SKM-1 treated with dmso at 0.1 percent for 144 hours (cell line): ENCODE measurements around the gene UTP20.

Source experiments
- DNase-seq: peaks from one replicate; lab custom pipeline; 2025; ENCODE audit not compliant: unreplicated experiment; lab: John Stamatoyannopoulos, UW

The UTP20 gene

DNA sequence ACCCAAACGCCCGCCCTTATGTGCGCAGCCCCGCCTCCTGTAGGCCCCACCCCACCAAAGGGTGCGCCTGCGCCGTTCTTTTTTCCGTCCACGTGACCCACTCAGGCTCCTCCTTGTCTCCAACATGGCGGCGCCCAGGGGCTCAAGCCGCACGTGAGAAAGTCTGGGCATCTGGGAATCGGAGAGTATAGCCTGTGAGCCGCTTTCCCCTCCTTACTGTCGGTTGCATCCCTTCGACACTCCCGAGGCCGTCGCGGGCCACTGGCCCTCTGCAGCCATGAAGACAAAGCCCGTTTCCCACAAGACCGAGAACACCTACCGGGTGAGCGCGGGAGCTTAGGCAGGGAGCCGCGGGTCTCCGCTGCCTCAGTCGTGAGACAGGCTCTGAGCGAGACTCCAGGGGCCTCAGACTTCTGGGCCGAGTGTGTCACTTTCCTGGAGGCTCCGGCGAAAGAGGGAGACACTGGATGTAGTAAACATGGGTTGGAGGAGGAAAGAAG, at the start of gene UTP20:
Gene UTP20 (plus strand): TSS at position 100 of the 500 bp plus-strand sequence. CDS start 178 bp downstream, at position 278.
- DNase-seq = peak; percentile 45

DNA sequence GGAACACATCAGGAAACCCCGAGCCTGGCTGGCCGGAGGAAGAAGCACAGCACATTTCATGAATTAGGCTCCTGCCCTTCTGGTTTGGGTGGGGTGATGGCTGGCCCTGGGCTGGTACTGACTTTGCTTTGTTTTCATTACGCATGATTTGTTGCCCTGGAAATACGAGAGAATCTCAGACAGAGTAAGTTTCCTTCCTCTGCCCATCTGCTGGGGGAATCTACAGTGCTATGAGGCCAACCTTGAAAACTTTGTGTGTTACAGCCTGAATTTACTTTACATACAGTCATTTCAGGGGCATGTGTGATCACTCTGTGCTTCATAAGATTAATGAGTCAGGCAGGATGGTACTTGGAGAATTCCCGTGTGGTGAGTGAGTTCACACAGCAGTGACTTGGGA, 49.4 kb upstream of the UTP20 start:
- no peak for DNase-seq

DNA sequence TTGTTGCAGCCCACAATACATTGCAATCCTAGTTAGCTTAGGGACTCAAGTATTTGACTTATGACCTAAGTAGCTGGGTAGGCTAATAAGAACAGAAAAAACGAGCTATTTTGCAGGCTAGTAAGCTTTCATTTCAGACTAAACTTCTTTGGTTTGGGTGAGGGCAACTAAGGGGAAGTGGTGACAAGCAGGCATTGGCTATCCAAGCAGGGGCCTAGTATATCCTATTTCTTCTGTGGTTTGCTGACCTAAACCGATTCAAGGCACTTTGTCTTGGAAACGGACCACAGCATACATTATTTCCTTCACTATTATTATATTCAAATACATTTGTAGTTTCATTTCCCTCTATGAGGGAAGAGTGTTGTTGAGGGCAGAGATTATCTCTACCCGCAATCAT, 48.3 kb upstream of the UTP20 start:
- DNase-seq = no peak

DNA sequence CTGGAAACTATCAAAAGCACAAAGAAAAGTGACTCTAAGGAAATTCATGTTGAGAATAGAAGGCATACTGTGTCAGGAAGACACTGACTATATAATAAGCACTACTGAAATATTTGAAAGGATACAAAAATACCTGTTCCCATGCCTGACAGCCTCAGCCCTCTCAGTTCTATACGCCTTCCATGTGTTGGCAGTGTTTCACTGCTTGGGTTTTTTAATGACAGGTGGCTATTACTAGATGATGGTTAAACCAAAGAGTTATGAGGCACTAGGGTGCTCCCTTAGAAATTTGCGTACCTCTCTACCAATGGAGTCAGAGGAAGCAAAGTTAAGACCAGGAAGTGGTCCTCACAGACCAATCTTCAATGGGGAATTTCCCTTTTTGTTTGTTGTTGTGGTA, 44.2 kb upstream of the UTP20 start:
- DNase-seq = no peak

DNA sequence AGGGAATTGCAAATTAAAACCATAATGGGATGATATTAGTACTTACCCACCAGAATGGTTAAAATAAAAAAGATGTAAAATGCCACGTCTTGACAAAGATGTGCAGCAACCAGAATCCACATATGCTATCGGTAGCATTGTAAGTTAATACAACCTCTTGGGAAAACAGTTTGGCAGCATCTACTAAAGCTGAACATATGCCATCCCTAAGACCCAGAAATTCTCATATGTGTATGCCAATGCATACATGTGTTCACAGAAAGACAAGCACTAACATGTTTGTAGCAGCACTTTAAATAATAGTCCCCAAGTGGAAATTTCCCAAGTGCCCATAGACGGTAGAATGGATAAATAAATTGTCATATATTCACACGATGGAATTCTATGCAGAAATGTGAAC, 41.6 kb upstream of the UTP20 start:
- DNase-seq = no peak

DNA sequence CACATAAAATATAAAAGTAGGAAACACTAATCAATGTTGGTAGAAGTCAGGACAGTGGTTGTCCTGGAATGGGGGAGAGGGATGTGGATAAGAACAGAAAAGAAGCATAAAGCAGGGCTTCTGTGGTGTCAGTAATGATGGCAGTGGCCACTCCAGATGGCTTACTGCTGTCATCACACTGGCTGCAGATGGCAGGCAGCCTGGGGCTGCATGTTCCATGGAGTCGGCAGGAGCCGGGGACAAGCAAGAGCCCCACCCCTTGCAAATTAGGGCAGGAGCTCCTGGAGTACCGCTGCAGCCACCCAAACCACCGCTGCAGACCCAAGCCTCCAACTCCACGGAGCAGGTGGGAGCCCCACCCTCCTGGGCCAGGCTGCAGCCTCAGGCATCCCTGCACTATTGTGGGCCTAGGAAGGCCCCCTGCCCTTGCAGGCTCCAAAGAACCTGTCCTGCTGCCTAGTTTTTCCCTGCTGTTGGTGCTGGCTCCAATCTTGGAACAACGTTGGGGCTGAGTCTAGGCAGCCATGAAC, 41.0 kb upstream of the UTP20 start:
- DNase-seq = no peak

DNA sequence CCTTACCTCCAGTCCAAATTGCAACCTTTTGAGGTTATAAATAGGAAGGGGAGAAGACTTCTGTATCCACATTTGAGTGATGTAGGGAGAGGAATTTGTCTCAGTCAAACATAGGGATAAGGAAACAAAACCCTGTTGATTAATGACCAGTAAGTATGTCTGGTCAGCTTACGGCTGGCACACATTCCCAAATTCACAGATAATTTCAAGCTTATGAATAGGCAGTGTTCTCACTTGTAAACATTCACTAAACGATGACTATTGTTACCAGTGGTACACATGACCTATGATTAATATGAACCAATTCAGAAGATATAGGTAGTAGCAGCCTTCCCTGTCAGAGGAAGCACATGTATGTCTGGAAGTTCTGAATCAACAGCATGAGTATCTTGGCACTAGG, 36.8 kb upstream of the UTP20 start:
- DNase-seq = no peak

DNA sequence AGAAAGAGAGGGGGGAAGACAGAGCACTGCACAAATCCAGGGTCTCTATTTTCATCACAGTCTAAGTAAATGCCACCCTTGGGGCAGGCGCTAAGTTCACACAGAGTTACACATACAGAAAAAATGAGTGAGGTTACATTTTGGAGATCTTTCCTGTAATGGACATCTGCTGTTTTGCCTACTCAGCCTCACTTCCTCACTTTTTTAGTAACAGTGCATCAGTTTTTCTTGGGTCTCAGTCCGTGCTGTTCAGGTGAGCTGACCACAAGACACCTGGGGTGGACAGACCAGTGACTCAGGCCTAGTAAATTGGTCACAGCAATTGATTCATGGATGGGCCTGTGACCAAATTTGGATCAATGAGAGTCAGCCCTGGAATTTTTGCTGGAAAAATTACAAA, 36.3 kb upstream of the UTP20 start:
- DNase-seq = no peak

DNA sequence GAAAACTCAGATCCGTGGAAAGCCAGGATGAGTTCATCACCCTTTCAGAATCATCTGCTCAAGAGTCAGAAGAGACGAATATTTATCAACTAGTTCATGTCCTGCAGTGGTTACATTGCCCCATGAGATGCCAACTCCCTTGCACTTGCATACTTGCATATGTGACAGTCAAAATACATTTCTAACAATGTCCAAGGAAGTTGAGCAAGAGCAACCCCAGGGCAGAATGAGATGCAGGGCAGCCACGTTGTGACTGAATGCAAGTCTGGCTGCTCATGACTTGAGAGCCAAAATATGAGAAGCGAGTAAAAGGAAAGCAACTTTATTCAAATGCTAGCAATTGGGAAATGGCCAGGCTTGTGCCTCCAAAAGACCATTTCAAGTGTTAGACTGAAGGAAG, 23.6 kb upstream of the UTP20 start:
- DNase-seq = no peak

DNA sequence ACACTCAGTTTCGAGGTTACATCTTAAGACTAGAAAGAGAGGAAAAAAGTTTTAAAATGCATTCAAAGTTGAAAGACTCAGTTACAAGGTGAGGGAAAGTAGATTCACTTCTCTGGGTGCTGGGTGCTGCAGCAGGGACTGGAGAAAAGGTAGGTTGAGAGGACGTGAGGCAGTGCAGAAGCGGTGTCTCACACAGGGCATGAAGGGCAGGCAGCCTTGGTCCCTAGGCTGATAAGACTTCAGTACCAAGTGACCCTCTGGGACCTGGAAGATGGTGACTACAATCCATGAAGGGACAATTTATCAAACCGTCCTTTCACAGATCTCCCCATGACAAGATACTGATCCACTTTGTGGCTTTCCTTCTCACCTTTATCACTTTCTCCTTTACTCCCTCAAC, 22.5 kb upstream of the UTP20 start:
- DNase-seq = no peak

DNA sequence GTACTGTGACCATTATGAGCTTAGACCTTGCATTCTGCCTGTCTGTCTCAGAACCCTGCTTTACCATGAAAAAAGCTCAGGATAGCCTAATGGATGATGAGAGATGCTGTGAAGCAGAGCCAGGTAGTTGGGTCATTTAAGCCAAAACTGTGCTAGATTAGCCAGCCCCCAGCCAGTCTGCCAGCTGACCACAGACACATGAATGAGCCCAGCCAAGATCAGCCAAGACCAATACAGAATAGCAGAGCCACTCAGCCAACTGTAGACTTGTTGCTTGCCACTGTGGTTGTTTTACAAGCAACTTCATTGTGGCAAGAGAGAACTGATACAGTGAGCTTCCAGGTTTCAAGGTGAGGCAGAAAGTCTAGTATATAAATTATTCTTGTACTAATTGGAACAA, 12.8 kb upstream of the UTP20 start:
- DNase-seq = no peak

DNA sequence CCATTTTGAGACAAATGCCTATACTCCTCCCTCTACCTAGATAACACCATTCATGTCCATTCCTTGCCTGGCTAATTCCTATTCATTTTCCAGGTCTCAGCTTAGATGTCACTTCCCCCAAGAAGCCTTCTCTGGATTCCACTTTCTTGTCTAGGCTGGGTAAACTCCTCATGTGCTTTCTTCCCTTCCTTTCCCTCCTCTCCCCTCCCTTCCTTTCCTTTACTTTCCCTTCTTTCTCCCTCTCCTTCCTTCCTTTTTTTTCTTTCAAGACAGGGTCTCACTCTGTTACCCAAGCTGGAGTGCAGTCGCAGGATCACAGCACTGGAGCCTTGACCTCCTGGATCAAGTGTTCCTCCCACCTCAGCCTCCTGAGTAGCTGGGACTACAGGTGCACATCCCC, 3.5 kb upstream of the UTP20 start:
- DNase-seq = no peak

DNA sequence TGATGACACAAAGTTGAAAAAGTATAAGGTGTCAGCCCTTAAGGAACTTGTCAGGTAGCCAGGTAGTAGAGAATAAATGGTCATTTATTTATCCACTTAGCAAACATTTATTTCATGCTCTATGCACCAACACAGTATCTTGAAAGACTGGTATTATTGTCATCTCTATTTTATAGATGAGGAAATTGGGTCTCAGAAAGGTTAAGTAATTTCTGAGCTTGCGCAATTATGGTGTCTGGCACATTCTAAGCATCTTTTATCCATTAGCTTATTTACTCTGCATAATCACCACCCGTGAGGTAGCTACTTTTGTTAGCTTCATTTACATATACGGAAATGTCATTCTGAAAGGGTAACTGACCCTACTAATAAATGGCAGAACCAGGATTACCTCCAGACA, 2.5 kb upstream of the UTP20 start:
- no peak for DNase-seq

DNA sequence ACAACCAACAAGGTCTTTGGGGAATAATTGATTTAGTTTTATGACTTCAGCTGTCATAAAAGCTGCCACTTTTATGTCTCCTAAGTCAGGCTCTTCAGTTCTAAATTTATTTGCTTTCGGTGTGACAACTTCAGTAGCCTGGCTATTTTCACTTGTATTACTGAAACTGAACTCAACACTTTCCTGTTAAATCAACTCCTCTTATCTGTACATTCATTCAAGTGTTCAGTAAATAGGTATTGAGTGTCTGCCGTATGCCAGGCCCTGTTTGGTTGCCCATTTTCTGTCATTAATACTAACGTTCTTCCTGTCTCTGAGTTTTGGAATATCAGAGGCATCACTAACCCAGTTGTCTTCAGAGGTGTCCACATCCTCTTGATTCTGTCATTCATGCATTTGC, 7.5 kb downstream of the UTP20 start:
- no peak for DNase-seq

DNA sequence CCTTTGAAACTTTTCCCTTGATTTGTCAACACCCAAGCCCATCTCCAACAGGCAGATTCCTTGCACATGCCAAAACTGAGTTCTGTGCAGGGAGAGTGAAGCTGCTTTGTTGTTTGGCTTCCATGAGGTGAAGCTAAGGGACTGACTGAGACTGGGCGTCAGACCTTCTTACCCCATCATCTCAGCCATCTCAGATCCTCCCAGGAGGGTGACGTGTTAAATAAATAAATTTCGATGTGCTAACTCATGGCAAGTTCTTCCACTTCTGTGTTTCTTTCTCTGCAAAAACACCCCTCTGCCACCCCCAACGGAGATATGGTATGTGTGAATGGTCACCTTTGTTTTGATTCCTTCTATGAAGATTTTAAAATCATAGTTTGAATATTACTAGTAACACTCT, 17.8 kb downstream of the UTP20 start:
- DNase-seq = no peak

DNA sequence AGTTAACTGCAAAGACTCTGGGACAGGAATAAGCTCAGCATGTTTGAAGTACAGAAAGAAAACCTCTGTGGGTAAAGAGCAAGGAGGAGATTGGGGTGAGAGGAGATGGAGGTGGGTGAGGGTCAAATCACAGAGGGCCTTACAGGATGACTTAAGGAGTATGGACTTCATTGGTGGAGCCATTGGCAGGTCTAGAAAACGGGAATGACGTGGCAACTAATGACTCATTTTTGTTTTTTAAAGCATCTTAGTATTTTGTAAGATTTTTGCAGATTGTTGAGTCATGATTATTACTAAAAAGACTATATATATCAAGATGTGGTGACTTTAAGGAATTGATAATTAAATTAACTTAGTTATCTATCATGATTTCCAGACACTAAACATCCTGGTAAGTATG, 18.5 kb downstream of the UTP20 start:
- no peak for DNase-seq

DNA sequence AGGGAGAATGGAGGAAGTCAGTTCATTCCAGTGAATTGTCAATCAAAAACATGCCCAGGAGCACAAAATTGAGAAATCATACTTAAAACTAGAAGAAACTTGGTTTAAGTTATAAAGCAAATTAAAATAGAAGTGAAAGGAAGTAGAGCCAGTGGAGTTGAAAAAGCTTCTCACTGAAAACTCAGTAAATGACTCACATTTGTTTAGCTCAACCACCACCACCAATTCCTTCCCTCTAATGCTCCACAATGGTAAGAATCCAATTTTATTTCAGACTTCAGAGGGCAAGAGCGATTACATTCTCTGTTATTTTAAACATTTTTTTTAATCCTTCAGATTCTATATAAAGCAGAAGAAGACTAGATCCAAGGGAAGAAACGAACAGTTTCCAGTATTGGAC, 19.4 kb downstream of the UTP20 start:
- no peak for DNase-seq

DNA sequence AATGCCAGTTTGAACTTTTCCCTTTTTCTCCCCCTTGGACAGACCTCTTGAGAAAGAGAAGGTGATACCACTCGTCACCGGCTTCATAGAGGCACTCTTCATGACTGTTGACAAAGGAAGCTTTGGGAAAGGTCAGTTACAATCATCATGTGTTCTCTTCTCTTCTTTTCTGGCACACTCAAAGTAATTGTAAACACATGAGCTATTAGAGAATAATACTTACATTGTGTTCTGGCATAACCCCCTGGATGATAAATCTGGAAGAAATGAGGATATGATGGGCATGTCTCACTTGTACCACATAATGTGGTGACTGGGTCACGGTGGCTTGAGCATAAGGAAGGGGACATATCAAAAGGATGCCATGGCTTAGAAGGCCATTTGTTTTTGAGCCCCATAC, 20.0 kb downstream of the UTP20 start:
- DNase-seq = no peak

DNA sequence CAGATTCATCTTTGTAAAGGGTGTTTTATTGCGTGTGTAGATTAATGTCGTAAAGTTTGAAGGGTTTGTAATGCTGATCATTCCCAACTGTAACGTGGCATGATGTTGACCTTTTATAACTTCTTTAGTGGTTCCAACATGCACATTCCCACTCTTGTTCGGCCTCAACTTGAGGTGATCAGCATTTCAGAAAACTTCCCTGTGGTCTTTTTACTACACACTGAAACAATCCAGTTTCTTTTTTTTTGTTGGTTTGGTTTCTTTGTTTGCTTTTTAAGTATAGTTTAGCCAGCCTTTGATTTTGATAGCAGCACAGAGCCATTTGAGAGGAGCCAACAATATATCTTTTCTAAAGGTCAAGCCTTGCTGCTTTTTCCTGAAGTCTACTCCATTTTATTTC, 22.8 kb downstream of the UTP20 start:
- DNase-seq = no peak

DNA sequence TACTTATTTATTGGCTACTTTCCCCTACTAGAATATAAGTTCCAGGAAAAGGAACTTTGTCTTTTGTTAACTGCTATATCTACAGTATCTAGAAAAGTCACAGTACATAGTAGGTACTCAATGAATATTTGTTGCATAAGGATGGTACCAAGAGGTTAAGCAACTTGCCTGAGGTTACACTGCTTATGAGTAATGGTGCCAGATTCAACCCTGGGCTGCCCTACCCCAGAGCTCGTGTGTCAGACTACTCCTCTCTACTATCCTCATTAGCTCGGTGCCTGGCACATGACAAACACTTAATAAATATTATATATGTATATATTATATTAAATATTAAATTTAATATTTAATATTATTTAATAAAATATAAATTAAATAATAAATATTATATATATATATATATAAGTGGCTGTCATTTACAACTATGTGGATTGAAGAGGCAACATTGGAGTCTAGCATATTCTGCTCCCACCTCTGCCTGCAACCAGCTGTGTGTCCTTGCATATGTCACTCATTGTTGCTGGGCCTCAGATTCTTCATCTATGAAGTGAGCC, 25.4 kb downstream of the UTP20 start:
- DNase-seq = no peak

DNA sequence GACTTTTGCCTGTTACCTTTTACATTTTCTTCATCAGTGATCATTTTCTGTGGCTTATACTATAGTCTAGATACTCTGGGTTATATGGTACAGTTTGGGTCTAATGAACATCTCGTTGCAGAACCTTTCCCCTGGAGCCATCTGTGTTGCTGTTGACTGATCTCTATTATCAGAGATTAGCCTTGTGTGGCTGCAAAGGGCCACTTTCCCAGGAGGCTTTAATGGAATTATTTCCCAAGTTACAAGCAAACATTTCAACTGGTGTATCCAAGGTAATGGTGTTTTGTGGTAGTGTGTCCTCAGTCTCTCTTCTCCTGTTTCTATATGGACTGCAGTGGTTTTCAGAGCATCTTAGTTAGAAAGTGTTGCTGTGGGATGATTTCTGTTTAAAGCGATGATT, 25.9 kb downstream of the UTP20 start:
- no peak for DNase-seq

DNA sequence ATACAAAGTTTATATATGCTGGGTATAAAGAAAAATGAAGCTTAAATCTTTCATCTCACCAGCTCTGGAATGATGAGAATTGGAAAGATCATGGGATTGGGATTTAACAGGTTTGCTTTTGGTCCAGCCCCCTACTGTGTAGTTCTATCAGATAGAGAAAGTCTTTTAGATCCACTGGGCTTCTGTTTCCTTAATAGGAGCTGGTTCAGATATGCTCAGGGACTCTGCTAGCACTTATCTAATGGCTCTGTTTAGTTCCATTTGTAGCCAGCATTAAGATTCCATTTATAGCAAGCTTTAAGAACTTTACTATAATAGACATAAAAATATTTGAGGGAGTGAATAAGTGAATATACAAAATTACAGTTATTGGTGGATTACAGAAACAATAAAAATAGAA, 42.6 kb downstream of the UTP20 start:
- DNase-seq = no peak

DNA sequence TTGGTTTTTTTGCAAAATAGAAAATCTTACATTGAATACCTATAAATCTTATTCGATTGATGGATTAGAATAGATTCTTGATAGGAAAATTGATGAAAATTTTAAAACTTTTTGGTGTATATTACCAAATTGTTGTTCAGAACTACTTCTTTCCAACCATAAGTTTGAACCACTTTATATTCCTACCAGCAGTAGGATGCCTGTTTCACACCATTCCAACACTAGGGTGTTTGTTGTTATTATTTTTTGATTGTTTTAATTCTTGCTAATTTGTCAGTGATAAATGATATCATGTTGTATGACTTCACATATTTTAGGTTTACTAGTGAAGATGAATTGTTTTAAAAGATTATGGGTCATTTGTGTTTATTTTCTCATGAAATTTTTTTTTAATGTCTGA, 43.4 kb downstream of the UTP20 start:
- DNase-seq = no peak
